Ureter (tissue), 1 donor: ENCODE measurements around the gene CAMK2A. TPM values are rescaled to one million over a fixed set of nuclear protein-coding genes. Genes with fewer than 3 reads are reported as not detected.
A peak's percentile ranks its signal among the peaks of the same experiment; 100 is the strongest.
"Not testable (repeated sequence)": the region's sequence is repeated elsewhere in the genome, so short reads cannot be mapped to it uniquely, and the experiment has no call there.

Source experiments
- DNase-seq: peaks from one replicate; pipeline ENCODE4 v3.0.0-alpha.2; 2020; ENCODE audit warnings: low spot score
- total RNA-seq: library from RNA; stranded (reverse); gene quantifications from one replicate; pipeline ENCODE4 v1.2.4, GENCODE V29; 2023
- donor health status: DM: yes; HTN: yes; CAD: no.

CAMK2A gene
- total RNA-seq, 1 donor from 2014 or later: 1.4 TPM

GRCh38 chr5:150236981-150237754 is 52.4 kb downstream of the CAMK2A start:
- DNase-seq: no peak

- DNase-seq: no peak
Observed at GRCh38 chr5:150236313-150236712, 53.3 kb downstream of the CAMK2A start.

GRCh38 chr5:150235500-150235854 is 54.1 kb downstream of the CAMK2A start:
- no peak for DNase-seq

- no peak for DNase-seq
Observed at GRCh38 chr5:150234576-150235499, 54.7 kb downstream of the CAMK2A start.

- not testable (repeated sequence) for DNase-seq
Observed at GRCh38 chr5:150233706-150234105, 55.9 kb downstream of the CAMK2A start.

- DNase-seq: no peak
Observed at GRCh38 chr5:150230842-150231241, 58.7 kb downstream of the CAMK2A start.

GRCh38 chr5:150229571-150229970 is 60.0 kb downstream of the CAMK2A start:
- no peak for DNase-seq

GRCh38 chr5:150227606-150228273 is 61.8 kb downstream of the CAMK2A start:
- no peak for DNase-seq

- no peak for DNase-seq
Observed at GRCh38 chr5:150227036-150227435, 62.5 kb downstream of the CAMK2A start.

GRCh38 chr5:150224483-150225027 is 65.0 kb downstream of the CAMK2A start:
- DNase-seq: no peak

GRCh38 chr5:150223474-150223873 is 66.1 kb downstream of the CAMK2A start:
- DNase-seq: no peak

GRCh38 chr5:150222906-150223305 is 66.7 kb downstream of the CAMK2A start:
- no peak for DNase-seq

- DNase-seq: no peak
Observed at GRCh38 chr5:150221471-150221870, 68.1 kb downstream of the CAMK2A start.

- no peak for DNase-seq
Observed at GRCh38 chr5:150219861-150220260, 69.7 kb downstream of the CAMK2A start.

GRCh38 chr5:150219142-150219541 is 70.4 kb downstream of the CAMK2A start:
- no peak for DNase-seq

- no peak for DNase-seq
Observed at GRCh38 chr5:150218693-150219035, 70.9 kb downstream of the CAMK2A start.

GRCh38 chr5:150217873-150218692 is 71.5 kb downstream of the CAMK2A start:
- DNase-seq: peak; percentile 87

GRCh38 chr5:150217038-150217437 is 72.5 kb downstream of the CAMK2A start:
- no peak for DNase-seq

- DNase-seq: no peak
Observed at GRCh38 chr5:150215979-150216944, 73.3 kb downstream of the CAMK2A start.

GRCh38 chr5:150214289-150214688 is 75.3 kb downstream of the CAMK2A start:
- no peak for DNase-seq
